ENCODE measurements around the gene CIAO1.

DNA sequence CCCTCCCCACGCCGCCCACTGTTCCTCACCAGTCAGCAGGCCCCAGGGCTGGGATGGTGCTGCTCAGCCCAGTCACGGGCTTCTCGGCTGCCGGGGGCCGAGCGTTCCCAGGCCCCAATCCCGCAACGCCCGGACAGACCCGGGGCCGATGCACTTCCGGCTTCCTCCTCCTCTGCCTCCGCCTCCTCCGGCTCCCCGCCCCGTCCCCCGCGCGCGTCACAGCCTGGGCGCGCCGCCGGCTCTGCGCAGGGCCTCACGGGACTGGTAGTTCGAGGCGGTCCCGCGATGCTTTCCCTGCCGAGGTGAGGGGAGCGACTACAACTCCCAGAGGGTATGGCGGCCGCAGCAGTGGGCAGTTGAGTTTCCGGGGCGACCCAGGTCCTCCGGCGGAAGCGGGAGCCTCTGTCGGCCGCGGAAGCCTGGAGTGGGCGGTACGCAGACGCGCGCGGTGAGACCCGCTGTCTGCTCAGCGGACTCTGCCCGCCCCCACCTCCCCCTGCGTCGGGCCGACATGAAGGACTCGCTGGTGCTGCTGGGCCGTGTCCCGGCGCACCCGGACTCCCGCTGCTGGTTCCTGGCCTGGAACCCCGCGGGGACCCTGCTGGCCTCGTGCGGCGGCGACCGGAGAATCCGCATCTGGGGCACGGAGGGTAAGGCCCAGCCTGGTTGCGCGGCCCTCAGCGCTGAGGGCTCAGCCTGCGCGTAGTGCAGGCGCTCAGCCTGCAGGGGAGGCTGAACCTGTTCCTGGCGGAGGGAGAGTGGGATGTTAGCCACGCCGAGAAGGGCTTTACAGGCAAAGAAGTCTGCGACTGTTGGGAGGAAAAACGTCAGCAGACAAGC, at the start of gene CIAO1, which contains the start of gene TMEM127:
- TF ChIP-seq, protein P1, sequence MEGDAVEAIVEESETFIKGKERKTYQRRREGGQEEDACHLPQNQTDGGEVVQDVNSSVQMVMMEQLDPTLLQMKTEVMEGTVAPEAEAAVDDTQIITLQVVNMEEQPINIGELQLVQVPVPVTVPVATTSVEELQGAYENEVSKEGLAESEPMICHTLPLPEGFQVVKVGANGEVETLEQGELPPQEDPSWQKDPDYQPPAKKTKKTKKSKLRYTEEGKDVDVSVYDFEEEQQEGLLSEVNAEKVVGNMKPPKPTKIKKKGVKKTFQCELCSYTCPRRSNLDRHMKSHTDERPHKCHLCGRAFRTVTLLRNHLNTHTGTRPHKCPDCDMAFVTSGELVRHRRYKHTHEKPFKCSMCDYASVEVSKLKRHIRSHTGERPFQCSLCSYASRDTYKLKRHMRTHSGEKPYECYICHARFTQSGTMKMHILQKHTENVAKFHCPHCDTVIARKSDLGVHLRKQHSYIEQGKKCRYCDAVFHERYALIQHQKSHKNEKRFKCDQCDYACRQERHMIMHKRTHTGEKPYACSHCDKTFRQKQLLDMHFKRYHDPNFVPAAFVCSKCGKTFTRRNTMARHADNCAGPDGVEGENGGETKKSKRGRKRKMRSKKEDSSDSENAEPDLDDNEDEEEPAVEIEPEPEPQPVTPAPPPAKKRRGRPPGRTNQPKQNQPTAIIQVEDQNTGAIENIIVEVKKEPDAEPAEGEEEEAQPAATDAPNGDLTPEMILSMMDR (IDR thresholded peaks at IDR 0.05; ENCODE audit: insufficient read depth, low read length, poor library complexity, severe bottlenecking), result no peak
- TF ChIP-seq EZH2phosphoT487 (conservative IDR thresholded peaks at IDR 0.05; ENCODE audit: low read length), result no peak
